IMR-90 (cell line): ENCODE data around the gene SCYL2. TPM values are rescaled to one million over a fixed set of nuclear protein-coding genes. Genes with fewer than 3 reads are reported as not detected.
A peak's percentile ranks its signal among the peaks of the same experiment; 100 is the strongest.
"Not testable (repeated sequence)": the region's sequence is repeated elsewhere in the genome, so short reads cannot be mapped to it uniquely, and the experiment has no call there.

Experiments used
- ATAC-seq: fragments of 200-7000 bp; cut with Tn5 transposase; 2 replicates; pipeline ENCODE4 v1.9.1; 2020; ENCODE audit warnings: low read depth, mild to moderate bottlenecking, moderate library complexity
- BruUV-seq: library from RNA; stranded (reverse); fragments of 400-500 nt; replicated peaks from 2 replicates; lab custom pipeline; 2021; lab: Mats Ljungman, UMichigan
- CTCF ChIA-PET: fragments of 300-600 bp; formaldehyde crosslinking; extraction: SDS; loops from one replicate; lab custom pipeline; 2021; ENCODE audit warnings: antibody characterized with exemption; lab: Yijun Ruan, JAX
- POLR2A ChIA-PET: fragments of 300-600 bp; sonication (Branson Sonifier 250); formaldehyde crosslinking; loops from one replicate; lab custom pipeline; 2022; ENCODE audit warnings: antibody characterized with exemption; ENCODE audit not compliant: unreplicated experiment; lab: Charles Lee
- DNase-seq: peaks from one replicate; pipeline ENCODE4 v3.0.0; 2013
- H2AFZ ChIP-seq: replicated peaks from 2 replicates; pipeline ENCODE3; 2013; ENCODE audit warnings: low read length, mild to moderate bottlenecking; ENCODE audit not compliant: poor library complexity
- H2AK5ac ChIP-seq: 2 replicates; pipeline ENCODE4 v1.6.1; 2013; ENCODE audit warnings: low read depth, low read length, inconsistent platforms
- H2AK9ac ChIP-seq: replicated peaks from 2 replicates; pipeline ENCODE3; 2013; ENCODE audit warnings: mild to moderate bottlenecking, low read depth, low read length, moderate library complexity; ENCODE audit not compliant: poor library complexity
- H2BK120ac ChIP-seq: 2 replicates; pipeline ENCODE4 v1.6.1; 2013; ENCODE audit warnings: low read depth, low read length, inconsistent platforms
- H2BK15ac ChIP-seq: 3 replicates; pipeline ENCODE4 v1.6.1; 2013; ENCODE audit warnings: low read depth, low read length, inconsistent platforms
- H2BK20ac ChIP-seq: 2 replicates; pipeline ENCODE4 v1.6.1; 2013; ENCODE audit warnings: low read depth, mild to moderate bottlenecking, inconsistent platforms, low read length, moderate library complexity
- H2BK5ac ChIP-seq: 2 replicates; pipeline ENCODE4 v1.6.1; 2013; ENCODE audit warnings: mild to moderate bottlenecking, low read depth, low read length, inconsistent platforms; ENCODE audit not compliant: poor library complexity, severe bottlenecking
- H3K14ac ChIP-seq: replicated peaks from 2 replicates; pipeline ENCODE4 v1.6.1; 2013; ENCODE audit warnings: low read depth, low read length, inconsistent platforms
- H3K18ac ChIP-seq: 2 replicates; pipeline ENCODE4 v1.6.1; 2013; ENCODE audit warnings: low read depth, low read length, control low read depth
- H3K23ac ChIP-seq: 2 replicates; pipeline ENCODE4 v1.6.1; 2013; ENCODE audit warnings: low read depth, low read length, inconsistent platforms
- H3K27ac ChIP-seq: 2 replicates; pipeline ENCODE4 v1.5.1; 2013; ENCODE audit warnings: mild to moderate bottlenecking, control low read depth, low read length; ENCODE audit not compliant: insufficient read depth
- H3K27me3 ChIP-seq: 2 replicates; pipeline ENCODE4 v1.6.1; 2013; ENCODE audit warnings: low read length; ENCODE audit not compliant: control insufficient read depth, insufficient read depth
- H3K36me3 ChIP-seq: 2 replicates; pipeline ENCODE4 v1.6.1; 2013; ENCODE audit warnings: low read length, mixed read lengths; ENCODE audit not compliant: control insufficient read depth, insufficient read depth
- H3K4ac ChIP-seq: 2 replicates; pipeline ENCODE4 v1.6.1; 2013; ENCODE audit warnings: low read depth, low read length, inconsistent platforms
- H3K4me1 ChIP-seq: 2 replicates; pipeline ENCODE4 v1.6.1; 2013; ENCODE audit warnings: low read length, mixed read lengths; ENCODE audit not compliant: control insufficient read depth, insufficient read depth
- H3K4me2 ChIP-seq: 2 replicates; pipeline ENCODE4 v1.6.1; 2013; ENCODE audit warnings: low read depth, mild to moderate bottlenecking, control low read depth, low read length, moderate library complexity
- H3K4me3 ChIP-seq: 2 replicates; pipeline ENCODE4 v1.5.1; 2013; ENCODE audit warnings: low read depth, mild to moderate bottlenecking, control low read depth, low read length, moderate library complexity; ENCODE audit not compliant: insufficient read depth
- H3K56ac ChIP-seq: 2 replicates; pipeline ENCODE4 v1.6.1; 2013; ENCODE audit warnings: low read length, inconsistent platforms; ENCODE audit not compliant: insufficient read depth; ENCODE audit errors: extremely low read depth
- H3K79me1 ChIP-seq, 2 experiments: 2 replicates each; pipeline ENCODE4 v1.6.1; 2013; ENCODE audit warnings: low read length in 2 of 2, inconsistent platforms in 1 of 2, low read depth in 1 of 2
- H3K9ac ChIP-seq: 2 replicates; pipeline ENCODE4 v1.6.1; 2013; ENCODE audit warnings: low read depth, low read length, control low read depth
- H3K9me1 ChIP-seq: 2 replicates; pipeline ENCODE4 v1.6.1; 2013; ENCODE audit warnings: low read length, inconsistent platforms; ENCODE audit not compliant: insufficient read depth
- H3K9me3 ChIP-seq: 2 replicates; pipeline ENCODE4 v1.6.1; 2013; ENCODE audit warnings: low read length; ENCODE audit not compliant: control insufficient read depth, insufficient read depth
- H4K20me1 ChIP-seq: 2 replicates; pipeline ENCODE4 v1.6.1; 2013; ENCODE audit warnings: low read length, inconsistent platforms; ENCODE audit not compliant: insufficient read depth
- H4K5ac ChIP-seq: 2 replicates; pipeline ENCODE4 v1.6.1; 2013; ENCODE audit warnings: mild to moderate bottlenecking, low read depth, low read length, control low read depth
- H4K8ac ChIP-seq, 2 experiments: 2 replicates each; pipeline ENCODE4 v1.6.1; 2013; ENCODE audit warnings: low read depth in 2 of 2, low read length in 2 of 2, control low read depth in 1 of 2, inconsistent platforms in 1 of 2
- H4K91ac ChIP-seq: 2 replicates; pipeline ENCODE4 v1.6.1; 2013; ENCODE audit warnings: low read depth, low read length, inconsistent platforms; ENCODE audit not compliant: insufficient read depth
- CEBPB ChIP-seq: IDR thresholded peaks from 2 replicates; pipeline ENCODE4 v1.6.1; 2012; ENCODE audit warnings: low read depth, low read length, improper control_type of control experiment
- MAFK ChIP-seq: IDR thresholded peaks from 2 replicates; pipeline ENCODE4 v1.6.1; 2012; ENCODE audit warnings: low read depth, low read length, improper control_type of control experiment
- WGBS, 2 experiments: methylation state at CpG; one replicate each; pipeline versions ENCODE4 v1.1.5 to v1.1.7; 2013; ENCODE audit warnings: missing lambda C conversion rate in 2 of 2; ENCODE audit not compliant: insufficient read length in 1 of 2; ENCODE audit errors: extremely low coverage in 2 of 2; 5-methylcytosine and 5-hydroxymethylcytosine counted together
- dilution Hi-C: fragments of 300-500 bp; cut with HindIII; formaldehyde crosslinking; loops from one replicate; pipeline ENCODE4 v1.14.3; 2018; ENCODE audit warnings: low sequenced_read_pairs; ENCODE audit not compliant: unreplicated experiment
- in situ Hi-C: fragments of 300-500 bp; cut with MboI; formaldehyde crosslinking; loops from 3 replicates; pipeline ENCODE4 v1.14.3; 2019; ENCODE audit warnings: low sequenced_read_pairs, inconsistent platforms, mixed read lengths
- intact Hi-C: fragments of 100-400 bp; cut with micrococcal nuclease; formaldehyde crosslinking; loops from 2 replicates; pipeline ENCODE4 v1.10.0; 2022
- polyA plus RNA-seq, 3 experiments: library from polyadenylated mRNA; depleted of rRNA; stranded (reverse); fragments of >200 nt; gene quantifications; 2 replicates each; pipeline ENCODE4 v1.2.3, GENCODE V29; 2012; ENCODE audit warnings: low replicate concordance in 1 of 3
- total RNA-seq: library from RNA; depleted of rRNA; stranded (reverse); fragments of >200 nt; gene quantifications from 2 replicates; pipeline ENCODE4 v1.2.3, GENCODE V29; 2012
- TF ChIP-seq, protein P1 (sequence below): fragments of 150-350 bp; IDR thresholded peaks from 2 replicates; pipeline ENCODE4 v1.6.1; 2017; ENCODE audit warnings: mild to moderate bottlenecking, antibody characterized with exemption, low read length, low read depth

The SCYL2 gene
- total and polyA plus RNA-seq, 2 of the 4 experiments (the other 2 are of a cell fraction): 15.3 to 52.0 TPM

DNA sequence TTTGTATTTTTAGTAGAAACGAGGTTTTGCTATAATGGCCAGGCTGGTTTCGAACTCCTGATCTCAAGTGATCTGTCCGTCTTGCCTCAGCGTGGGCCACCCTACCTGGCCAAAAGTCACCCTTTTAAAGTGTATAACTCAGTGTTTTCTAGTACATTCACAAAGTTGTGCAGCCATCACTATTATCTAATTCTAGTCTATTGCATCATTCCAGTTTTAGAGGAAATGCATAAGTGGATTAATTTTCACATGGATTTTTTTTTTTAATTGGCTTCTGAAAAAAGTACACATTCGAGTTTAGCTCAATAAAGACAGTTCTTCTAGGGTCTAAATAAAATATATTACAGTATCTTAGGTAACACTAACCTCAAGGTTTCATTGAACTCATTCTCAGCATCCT, 3.8 kb upstream of the SCYL2 start:
- no peak overlapping the region for H2BK120ac ChIP-seq
- TF ChIP-seq, protein P1, sequence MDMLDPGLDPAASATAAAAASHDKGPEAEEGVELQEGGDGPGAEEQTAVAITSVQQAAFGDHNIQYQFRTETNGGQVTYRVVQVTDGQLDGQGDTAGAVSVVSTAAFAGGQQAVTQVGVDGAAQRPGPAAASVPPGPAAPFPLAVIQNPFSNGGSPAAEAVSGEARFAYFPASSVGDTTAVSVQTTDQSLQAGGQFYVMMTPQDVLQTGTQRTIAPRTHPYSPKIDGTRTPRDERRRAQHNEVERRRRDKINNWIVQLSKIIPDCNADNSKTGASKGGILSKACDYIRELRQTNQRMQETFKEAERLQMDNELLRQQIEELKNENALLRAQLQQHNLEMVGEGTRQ: no peak
- no peak for TF ChIP-seq MAFK
- peak; percentile 22; the same call in 1 of the 2 replicates for TF ChIP-seq CEBPB
- no peak for DNase-seq
- no peak overlapping the region for H3K4ac ChIP-seq
- peaks cover 2% of the 10 kb centered on the region; the same call in 1 of the 2 replicates for H3K4me1 ChIP-seq
- ChIA-PET POLR2A (no interaction called here), CTCF (no interaction called here)
- no peak overlapping the region for H2BK20ac ChIP-seq
- H2AFZ ChIP-seq: peak overlapping the region; percentile 32
- dilution Hi-C loops (no loop called here), intact Hi-C loops (no loop called here), in situ Hi-C loops (no loop called here)
- no peak overlapping the region for H2AK9ac ChIP-seq
- H3K27me3 ChIP-seq: no peaks in the 10 kb centered on the region
- WGBS, 2 experiments: no CpG with 5 or more reads among the region's 5 CpGs
- no peaks in the 10 kb centered on the region for H3K9me3 ChIP-seq
- H4K5ac ChIP-seq: no peak overlapping the region
- H3K27ac ChIP-seq: no peak overlapping the region
- H3K79me1 ChIP-seq: peaks cover 7 to 8% of the 10 kb centered on the region in 2 experiments; a peak in 3 of 4 replicates
- H3K36me3 ChIP-seq: no peaks in the 10 kb centered on the region
- H2BK15ac ChIP-seq: no peak overlapping the region
- H4K20me1 ChIP-seq: no peaks in the 10 kb centered on the region; the same call in none of the 2 replicates
- 0 out of 2 replicates have a peak, but pooled peaks cover 3% of the 10 kb centered on the region for H3K9me1 ChIP-seq
- no TSS peak for BruUV-seq
- no peak overlapping the region for H3K4me2 ChIP-seq
- H4K91ac ChIP-seq: no peak overlapping the region
- H3K23ac ChIP-seq: no peak overlapping the region
- H3K4me3 ChIP-seq: no peak overlapping the region
- H2BK5ac ChIP-seq: no peak overlapping the region
- H2AK5ac ChIP-seq: no peak overlapping the region
- H3K14ac ChIP-seq: no peak overlapping the region
- H3K18ac ChIP-seq: no peak overlapping the region
- H3K9ac ChIP-seq: no peak overlapping the region
- H4K8ac ChIP-seq: no peak overlapping the region
- ATAC-seq: no peak
- H3K56ac ChIP-seq: no peak overlapping the region

DNA sequence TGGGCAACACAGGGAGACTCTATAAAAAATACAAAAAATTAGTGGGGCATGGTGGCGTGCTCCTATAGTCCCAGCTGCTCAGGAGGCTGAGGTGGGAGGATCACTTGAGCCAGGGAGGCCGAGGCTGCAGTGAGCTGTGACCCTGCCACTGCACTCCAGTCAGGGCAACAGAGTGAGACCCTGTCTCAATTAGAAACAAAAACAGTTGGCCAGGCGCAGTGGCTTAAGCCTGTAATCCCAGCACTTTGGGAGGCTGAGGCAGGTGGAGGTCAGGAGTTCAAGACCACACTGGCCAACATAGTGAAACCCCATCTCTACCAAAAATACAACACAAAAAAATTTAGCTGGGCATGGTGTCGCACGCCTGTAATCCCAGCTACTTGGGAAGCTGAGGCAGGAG, 1.9 kb upstream of the SCYL2 start:
- H2BK15ac ChIP-seq, H2AK5ac ChIP-seq, dilution Hi-C loops, DNase-seq, H3K36me3 ChIP-seq, H3K56ac ChIP-seq, ATAC-seq, H3K27me3 ChIP-seq, H2BK120ac ChIP-seq, H2BK5ac ChIP-seq, in situ Hi-C loops, H3K23ac ChIP-seq, H3K9me1 ChIP-seq, H3K4me2 ChIP-seq, POLR2A ChIA-PET, H3K4me3 ChIP-seq, H4K20me1 ChIP-seq, H2AFZ ChIP-seq, H4K8ac ChIP-seq, H4K91ac ChIP-seq, H2BK20ac ChIP-seq, H3K9me3 ChIP-seq, H4K5ac ChIP-seq, H3K4me1 ChIP-seq, H3K14ac ChIP-seq, H3K9ac ChIP-seq, H3K18ac ChIP-seq, H3K27ac ChIP-seq, H3K4ac ChIP-seq, BruUV-seq, H2AK9ac ChIP-seq: not testable (repeated sequence)
- CTCF ChIA-PET: interaction anchor here (0.6 kb wide), 1 partner anchor 18 kb away, joined by 4 read pairs; no protein-coding TSS in a partner anchor
- intact Hi-C loops: loop anchor here (5.0 kb wide), 1 partner anchor 62 kb away; no protein-coding TSS in a partner anchor
- H3K79me1 ChIP-seq: peaks cover 14 to 17% of the 10 kb centered on the region in 2 experiments; a peak in 3 of 4 replicates
- WGBS, 2 experiments: 100% methylated on average over 1 of the region's 5 CpGs; no CpG with 5 or more reads in 1 of the 2 experiments
